ENCODE results near the gene RPL21. TPM values are rescaled to one million over a fixed set of nuclear protein-coding genes. Genes with fewer than 3 reads are reported as not detected.

RPL21 gene
- total and polyA plus RNA-seq, 2 donors (not counting 1 experiment from before 2014, with no cell fraction given) = 1,937 to 2,245 TPM

- Histone ChIP-seq H3K79me2 (ENCODE audit: control insufficient read depth, insufficient read depth, low read length) (no peaks in the 10 kb centered on the region), H3K4me2 (replicated peaks; ENCODE audit: low read depth, low read length, poor library complexity, severe bottlenecking) (no peak overlapping the region), H3K36me3 (replicated peaks in 1 of 2; ENCODE audit: control extremely low read depth in 1 of 2, control insufficient read depth in 1 of 2, extremely low read depth in 1 of 2, insufficient read depth in 2 of 2, low read length in 1 of 2) (no peaks in the 10 kb centered on the region), H3K9me3 (ENCODE audit: control extremely low read depth in 1 of 3, control insufficient read depth in 2 of 3, insufficient read depth in 1 of 3, low read length in 2 of 3) (no peaks in the 10 kb centered on the region), H3K9ac (ENCODE audit: low read length) (no peak overlapping the region), H3K27me3 (replicated peaks in 1 of 4; ENCODE audit: control extremely low read depth in 1 of 4, control insufficient read depth in 3 of 4, insufficient read depth in 4 of 4, low read length in 3 of 4) (no peaks in the 10 kb centered on the region), H3K4me3 (ENCODE audit: control extremely low read depth in 1 of 5, extremely low read depth in 1 of 5, insufficient read depth in 1 of 5, low read depth in 2 of 5, low read length in 4 of 5) (no peak overlapping the region), H2AFZ (ENCODE audit: insufficient read depth, low read depth, low read length, poor library complexity, severe bottlenecking) (no peak overlapping the region), H3K27ac (ENCODE audit: low read length in 2 of 2) (no peak overlapping the region), H3K4me1 (ENCODE audit: control insufficient read depth in 2 of 2, insufficient read depth in 2 of 2, low read length in 2 of 2) (no peaks in the 10 kb centered on the region), H4K20me1 (ENCODE audit: control insufficient read depth, insufficient read depth, low read length, poor library complexity, severe bottlenecking) (no peaks in the 10 kb centered on the region)
- peaks cover 8% of the 10 kb centered on the region for H3K27me3 Mint-ChIP-seq
- 97% methylated on average over 6 of the region's 7 CpGs for WGBS (ENCODE audit: insufficient coverage)
- intact Hi-C loops (cut with micrococcal nuclease) = no loop called here
- ATAC-seq (ENCODE audit: low read depth) (no peak), DNase-seq (no peak)
- peaks cover 3% of the 10 kb centered on the region for H3K4me1 Mint-ChIP-seq
- H3K27ac Mint-ChIP-seq = no peak overlapping the region
- H3K4me3 Mint-ChIP-seq = no peak overlapping the region
- TF ChIP-seq EZH2 (IDR thresholded peaks at IDR 0.05; ENCODE audit: borderline replicate concordance, insufficient read depth, low read depth, low read length, poor library complexity, severe bottlenecking) (no peak), CTCF (IDR thresholded peaks at IDR 0.05) (no peak)
- no peaks in the 10 kb centered on the region for H3K9me3 Mint-ChIP-seq (ENCODE audit: insufficient read depth)
- ChIA-PET POLR2A (no interaction called here), CTCF (interaction anchor here (1.2 to 1.6 kb wide), 2 partner anchors 9 to 294 kb away, joined by 3 to 4 read pairs; partner anchors contain the start of gene RASL11A)
Observed at GRCh38 chr13:27279506-27279905, 28.1 kb downstream of the RPL21 start.

GRCh38 chr13:27280009-27280656, 28.8 kb downstream of the RPL21 start:
- no peak overlapping the region for H3K9ac ChIP-seq (ENCODE audit: low read length)
- no peak overlapping the region for H3K4me3 ChIP-seq (ENCODE audit: control extremely low read depth in 1 of 5, extremely low read depth in 1 of 5, insufficient read depth in 1 of 5, low read depth in 2 of 5, low read length in 4 of 5)
- TF ChIP-seq EZH2 (IDR thresholded peaks at IDR 0.05; ENCODE audit: borderline replicate concordance, insufficient read depth, low read depth, low read length, poor library complexity, severe bottlenecking) = no peak
- TF ChIP-seq CTCF (IDR thresholded peaks at IDR 0.05) = no peak
- Mint-ChIP-seq H3K27ac (no peak overlapping the region), H3K4me1 (peaks cover 3% of the 10 kb centered on the region), H3K27me3 (peaks cover 5% of the 10 kb centered on the region), H3K4me3 (no peak overlapping the region), H3K9me3 (ENCODE audit: insufficient read depth) (no peaks in the 10 kb centered on the region)
- 81% methylated on average over 4 of the region's 5 CpGs for WGBS (ENCODE audit: insufficient coverage)
- H3K4me1 ChIP-seq (ENCODE audit: control insufficient read depth in 2 of 2, insufficient read depth in 2 of 2, low read length in 2 of 2) = no peaks in the 10 kb centered on the region
- H4K20me1 ChIP-seq (ENCODE audit: control insufficient read depth, insufficient read depth, low read length, poor library complexity, severe bottlenecking) = no peaks in the 10 kb centered on the region
- H2AFZ ChIP-seq (ENCODE audit: insufficient read depth, low read depth, low read length, poor library complexity, severe bottlenecking) = no peak overlapping the region
- intact Hi-C loops (cut with micrococcal nuclease) = no loop called here
- ChIA-PET CTCF (interaction anchor here (1.6 to 2.4 kb wide), 2 partner anchors 10 to 79 kb away, joined by 4 to 8 read pairs; partner anchors contain the start of gene RASL11A), POLR2A (no interaction called here)
- no peaks in the 10 kb centered on the region for H3K9me3 ChIP-seq (ENCODE audit: control extremely low read depth in 1 of 3, control insufficient read depth in 2 of 3, insufficient read depth in 1 of 3, low read length in 2 of 3)
- no peak overlapping the region for H3K27ac ChIP-seq (ENCODE audit: low read length in 2 of 2)
- H3K27me3 ChIP-seq (replicated peaks in 1 of 4; ENCODE audit: control extremely low read depth in 1 of 4, control insufficient read depth in 3 of 4, insufficient read depth in 4 of 4, low read length in 3 of 4) = no peaks in the 10 kb centered on the region
- H3K36me3 ChIP-seq (replicated peaks in 1 of 2; ENCODE audit: control extremely low read depth in 1 of 2, control insufficient read depth in 1 of 2, extremely low read depth in 1 of 2, insufficient read depth in 2 of 2, low read length in 1 of 2) = no peaks in the 10 kb centered on the region
- no peak for DNase-seq
- H3K79me2 ChIP-seq (ENCODE audit: control insufficient read depth, insufficient read depth, low read length) = no peaks in the 10 kb centered on the region
- ATAC-seq (ENCODE audit: low read depth) = no peak
- H3K4me2 ChIP-seq (replicated peaks; ENCODE audit: low read depth, low read length, poor library complexity, severe bottlenecking) = no peak overlapping the region
